ENCODE measurements around the gene NRAP. TPM values are rescaled to one million over a fixed set of nuclear protein-coding genes. Genes with fewer than 3 reads are reported as not detected.
A peak's percentile ranks its signal among the peaks of the same experiment; 100 is the strongest.

The NRAP gene
- total RNA-seq, 1 donor from 2014 or later, result not detected

DNA sequence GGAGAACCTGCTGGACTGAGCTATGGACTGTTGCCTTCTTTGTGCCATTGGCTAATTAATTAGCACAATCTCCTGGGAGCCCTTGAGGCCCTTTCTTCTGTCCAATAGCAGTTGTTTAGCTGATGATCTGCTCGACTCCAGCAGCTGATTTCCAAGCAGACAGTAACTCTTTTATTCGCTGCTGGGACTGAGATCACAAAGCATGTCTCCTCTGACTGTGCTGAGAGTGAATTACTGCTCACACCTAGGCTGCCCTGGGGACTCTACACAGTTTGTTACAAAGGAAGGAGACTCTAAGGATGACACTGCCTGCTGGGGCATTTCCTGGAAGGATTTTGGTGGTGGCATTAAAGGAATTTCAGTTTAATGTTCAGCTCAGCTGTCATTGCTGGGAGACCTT is 47.3 kb upstream of the NRAP start:
- TF ChIP-seq, protein P1, sequence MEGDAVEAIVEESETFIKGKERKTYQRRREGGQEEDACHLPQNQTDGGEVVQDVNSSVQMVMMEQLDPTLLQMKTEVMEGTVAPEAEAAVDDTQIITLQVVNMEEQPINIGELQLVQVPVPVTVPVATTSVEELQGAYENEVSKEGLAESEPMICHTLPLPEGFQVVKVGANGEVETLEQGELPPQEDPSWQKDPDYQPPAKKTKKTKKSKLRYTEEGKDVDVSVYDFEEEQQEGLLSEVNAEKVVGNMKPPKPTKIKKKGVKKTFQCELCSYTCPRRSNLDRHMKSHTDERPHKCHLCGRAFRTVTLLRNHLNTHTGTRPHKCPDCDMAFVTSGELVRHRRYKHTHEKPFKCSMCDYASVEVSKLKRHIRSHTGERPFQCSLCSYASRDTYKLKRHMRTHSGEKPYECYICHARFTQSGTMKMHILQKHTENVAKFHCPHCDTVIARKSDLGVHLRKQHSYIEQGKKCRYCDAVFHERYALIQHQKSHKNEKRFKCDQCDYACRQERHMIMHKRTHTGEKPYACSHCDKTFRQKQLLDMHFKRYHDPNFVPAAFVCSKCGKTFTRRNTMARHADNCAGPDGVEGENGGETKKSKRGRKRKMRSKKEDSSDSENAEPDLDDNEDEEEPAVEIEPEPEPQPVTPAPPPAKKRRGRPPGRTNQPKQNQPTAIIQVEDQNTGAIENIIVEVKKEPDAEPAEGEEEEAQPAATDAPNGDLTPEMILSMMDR (IDR thresholded peaks at IDR 0.05; ENCODE audit: unreplicated experiment), result no peak
- Mint-ChIP-seq H3K4me1 (peaks cover 22% of the 10 kb centered on the region), H3K27me3 (ENCODE audit: low read depth) (no peaks in the 10 kb centered on the region), H3K27ac (no peak overlapping the region), H3K36me3 (peaks cover 5% of the 10 kb centered on the region), H3K9me3 (no peaks in the 10 kb centered on the region), H3K4me3 (no peak overlapping the region)
- DNase-seq (ENCODE audit: low spot score in 2 of 2, unreplicated experiment in 2 of 2), result no peak

DNA sequence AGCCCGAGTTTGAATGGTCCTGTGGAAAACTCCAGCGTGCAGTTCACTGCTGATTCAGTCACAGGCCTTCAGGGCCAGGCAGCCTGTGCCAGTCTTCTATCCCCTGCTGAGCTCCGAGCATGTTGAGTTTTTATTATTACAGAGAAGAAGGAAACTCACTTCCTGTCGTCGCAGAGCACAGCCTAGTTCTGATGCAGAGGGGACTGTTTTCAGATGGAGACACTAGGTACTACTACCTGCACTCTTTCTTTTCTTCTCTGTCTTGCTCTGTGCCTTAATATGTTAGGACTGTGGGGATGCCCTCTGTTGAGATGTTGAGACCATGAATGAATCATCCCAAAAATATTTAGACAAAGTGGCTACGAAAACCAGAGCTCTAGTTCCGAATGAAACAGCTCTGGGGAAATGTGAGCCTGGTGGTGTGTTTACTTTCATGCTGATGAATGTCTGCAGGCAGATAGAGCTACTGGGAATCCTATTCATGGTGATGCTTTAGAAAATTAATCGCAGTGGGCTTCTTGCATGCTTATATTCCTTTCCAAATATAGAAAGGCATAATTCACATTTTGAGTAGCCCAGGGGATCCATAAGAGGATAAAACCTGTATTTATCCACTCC is 45.5 kb upstream of the NRAP start:
- Mint-ChIP-seq H3K36me3 (peaks cover 3% of the 10 kb centered on the region), H3K27ac (no peak overlapping the region), H3K4me3 (no peak overlapping the region), H3K4me1 (peaks cover 29% of the 10 kb centered on the region), H3K9me3 (no peaks in the 10 kb centered on the region), H3K27me3 (ENCODE audit: low read depth) (no peaks in the 10 kb centered on the region)
- DNase-seq (ENCODE audit: low spot score in 2 of 2, unreplicated experiment in 2 of 2), result no peak
- TF ChIP-seq, protein P1 (IDR thresholded peaks at IDR 0.05; ENCODE audit: unreplicated experiment), result no peak

DNA sequence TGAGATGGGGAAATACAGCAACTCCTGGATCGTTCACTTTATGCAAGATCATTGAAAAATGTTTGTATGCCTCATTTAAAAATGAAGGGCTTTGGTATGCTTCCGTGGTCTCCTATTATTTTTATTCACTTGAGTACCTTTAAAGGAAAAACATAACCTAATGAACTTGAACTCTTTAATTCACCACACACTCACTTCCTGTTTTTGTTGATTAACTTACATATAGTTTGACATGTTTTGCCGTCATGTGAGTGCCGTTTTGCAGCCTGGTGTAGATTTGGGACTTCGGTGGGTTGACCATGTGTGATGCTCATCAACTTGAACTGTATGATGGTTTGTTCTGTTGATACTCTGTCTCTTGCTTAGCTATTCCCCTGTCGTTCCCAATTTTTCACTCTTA is 44.8 kb upstream of the NRAP start:
- H3K4me1 Mint-ChIP-seq, result peaks cover 29% of the 10 kb centered on the region
- peak overlapping the region; percentile 62 for H3K27ac Mint-ChIP-seq

DNA sequence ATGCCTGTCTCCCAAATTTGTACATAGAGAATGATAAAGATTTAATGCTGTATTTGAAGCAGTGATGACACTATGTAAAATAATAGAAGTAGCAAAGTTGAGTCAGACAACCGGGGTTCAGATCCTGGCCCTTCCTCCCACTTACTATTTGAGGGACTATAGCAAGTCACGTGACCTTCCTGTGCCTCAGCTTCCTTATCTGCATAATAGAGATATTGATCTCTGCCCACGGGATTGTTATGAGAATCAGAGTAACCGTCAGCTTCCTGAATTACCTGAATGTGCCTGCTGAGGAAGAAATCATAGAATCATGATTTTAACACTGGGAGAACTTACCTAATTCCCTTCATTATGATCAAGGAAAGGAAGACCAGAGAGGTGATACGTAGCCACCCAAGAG is 42.8 kb upstream of the NRAP start:
- Mint-ChIP-seq H3K36me3 (peaks cover 6% of the 10 kb centered on the region), H3K4me3 (no peak overlapping the region), H3K4me1 (peaks cover 26% of the 10 kb centered on the region), H3K9me3 (no peaks in the 10 kb centered on the region), H3K27me3 (ENCODE audit: low read depth) (no peaks in the 10 kb centered on the region), H3K27ac (no peak overlapping the region)
- TF ChIP-seq, protein P1 (IDR thresholded peaks at IDR 0.05; ENCODE audit: unreplicated experiment), result no peak
- DNase-seq (ENCODE audit: low spot score in 2 of 2, unreplicated experiment in 2 of 2), result no peak

More for the DNA sequence above, 44.8 kb upstream of the NRAP start:
- H3K9me3 Mint-ChIP-seq, result no peaks in the 10 kb centered on the region
- no peak overlapping the region for H3K4me3 Mint-ChIP-seq
- DNase-seq (ENCODE audit: low spot score in 2 of 2, unreplicated experiment in 2 of 2), result no peak
- no peaks in the 10 kb centered on the region for H3K27me3 Mint-ChIP-seq (ENCODE audit: low read depth)
- peaks cover 3% of the 10 kb centered on the region for H3K36me3 Mint-ChIP-seq
- TF ChIP-seq, protein P1 (IDR thresholded peaks at IDR 0.05; ENCODE audit: unreplicated experiment), result no peak

DNA sequence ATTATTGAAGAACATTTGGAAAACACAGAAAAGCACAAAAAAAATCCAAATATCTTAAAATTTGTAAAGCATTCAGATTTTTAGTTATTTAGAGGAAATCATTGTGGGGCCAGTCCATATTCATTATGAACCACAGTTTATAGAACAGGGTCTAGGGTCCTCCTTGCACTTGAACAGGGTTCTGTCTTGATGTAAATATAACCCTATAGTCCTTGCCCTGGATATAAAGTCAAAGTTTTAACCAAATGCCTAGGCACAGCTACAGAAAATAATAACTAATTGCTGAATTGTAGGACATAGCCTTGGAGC is 41.5 kb upstream of the NRAP start:
- DNase-seq (ENCODE audit: low spot score in 2 of 2, unreplicated experiment in 2 of 2), result no peak
- Mint-ChIP-seq H3K4me3 (no peak overlapping the region), H3K27ac (no peak overlapping the region), H3K36me3 (peaks cover 14% of the 10 kb centered on the region), H3K27me3 (ENCODE audit: low read depth) (no peaks in the 10 kb centered on the region), H3K9me3 (no peaks in the 10 kb centered on the region), H3K4me1 (peaks cover 18% of the 10 kb centered on the region)
- TF ChIP-seq, protein P1 (IDR thresholded peaks at IDR 0.05; ENCODE audit: unreplicated experiment), result no peak
